ENCODE measurements around the gene CAPZB.
A peak's percentile ranks its signal among the peaks of the same experiment; 100 is the strongest.

Gene CAPZB

DNA sequence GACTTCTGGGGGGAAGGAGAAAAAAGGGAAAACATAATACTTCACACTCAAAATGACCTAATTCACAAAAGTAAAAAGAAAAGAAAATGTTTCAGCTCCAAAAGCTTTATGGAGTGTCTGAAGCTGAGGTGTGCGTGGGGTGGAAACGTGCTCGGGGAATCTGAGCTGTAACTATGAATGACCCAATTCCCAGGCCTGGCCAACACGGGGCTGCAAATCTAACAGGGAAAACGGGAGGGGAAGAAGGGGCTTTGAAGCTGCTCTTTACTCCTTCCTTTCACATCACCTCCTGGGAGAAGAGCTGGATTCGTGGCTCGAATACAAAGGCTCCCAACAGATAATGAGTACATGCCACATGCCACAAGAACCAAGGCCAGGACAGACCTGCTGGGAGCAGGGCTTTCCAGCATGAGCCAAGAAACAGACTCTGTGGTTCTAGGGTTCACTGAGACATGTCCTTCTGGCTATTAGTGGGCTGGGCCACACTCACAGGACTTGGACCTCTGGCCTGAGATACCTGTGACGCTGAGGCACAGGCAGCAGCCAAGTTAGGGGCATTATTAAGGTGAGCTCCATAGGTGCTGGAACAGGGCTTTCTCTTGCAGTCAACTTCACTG is 121.7 kb downstream of the CAPZB start:
- no peak for DNase-seq

DNA sequence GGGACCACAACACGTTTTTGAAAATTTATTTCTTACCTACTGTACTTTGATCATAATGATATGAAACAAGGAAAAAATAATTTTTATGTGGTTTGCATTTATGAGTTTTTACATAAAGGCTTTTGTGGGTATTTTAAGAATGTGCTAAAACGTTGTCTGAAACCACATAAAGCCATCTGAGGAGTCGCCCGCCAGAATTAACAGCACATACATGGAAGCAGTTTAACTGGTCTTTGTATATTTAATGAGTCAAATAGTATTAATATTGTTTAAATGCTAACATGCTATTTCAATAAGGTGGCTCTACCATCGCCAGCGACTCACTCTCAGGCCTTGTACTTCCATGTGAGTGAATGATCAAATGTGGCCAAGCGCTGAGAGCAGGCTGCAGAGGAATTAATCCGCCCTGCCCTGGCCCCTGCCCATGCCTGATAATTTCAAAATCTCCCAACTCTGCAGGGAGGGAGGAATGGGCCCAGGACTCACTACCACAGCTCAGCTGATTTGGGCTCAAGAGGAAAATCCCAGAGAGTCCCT is 123.7 kb downstream of the CAPZB start:
- DNase-seq: no peak

DNA sequence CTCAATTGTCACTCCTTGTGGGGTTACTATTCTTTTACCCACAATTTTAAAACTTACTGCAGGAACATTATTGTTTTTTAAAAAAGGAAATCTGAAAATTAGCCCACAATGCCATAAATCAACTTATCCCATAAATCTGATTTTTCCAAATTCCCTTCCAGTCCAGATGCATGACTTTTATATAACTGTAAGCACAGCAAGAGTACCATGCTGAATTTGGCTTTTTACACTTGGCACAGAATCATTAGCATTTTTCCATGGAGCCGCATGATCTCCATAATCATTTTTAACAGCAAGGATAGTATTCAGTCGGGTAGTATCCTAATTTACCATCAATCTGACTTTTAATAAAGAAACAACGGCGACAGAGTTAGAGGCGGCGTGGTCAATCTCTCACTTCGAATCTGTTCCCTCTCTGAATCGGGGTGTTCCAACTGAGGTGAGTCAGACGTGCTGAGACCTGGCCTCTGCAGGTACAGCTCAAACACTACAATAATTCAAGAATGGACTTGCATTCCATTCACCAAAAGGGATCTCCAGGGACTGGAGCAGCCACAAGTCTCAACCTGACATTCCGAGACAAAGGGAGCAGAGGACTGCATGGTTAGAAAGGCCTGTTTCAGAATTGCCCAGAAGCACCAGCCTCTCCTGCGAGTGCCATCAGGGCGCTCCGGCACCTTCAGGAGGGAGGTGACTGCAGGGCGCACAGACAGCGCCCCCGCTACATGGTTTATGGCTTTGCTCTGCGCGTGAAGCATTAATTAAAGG is 124.3 kb downstream of the CAPZB start:
- DNase-seq: no peak

DNA sequence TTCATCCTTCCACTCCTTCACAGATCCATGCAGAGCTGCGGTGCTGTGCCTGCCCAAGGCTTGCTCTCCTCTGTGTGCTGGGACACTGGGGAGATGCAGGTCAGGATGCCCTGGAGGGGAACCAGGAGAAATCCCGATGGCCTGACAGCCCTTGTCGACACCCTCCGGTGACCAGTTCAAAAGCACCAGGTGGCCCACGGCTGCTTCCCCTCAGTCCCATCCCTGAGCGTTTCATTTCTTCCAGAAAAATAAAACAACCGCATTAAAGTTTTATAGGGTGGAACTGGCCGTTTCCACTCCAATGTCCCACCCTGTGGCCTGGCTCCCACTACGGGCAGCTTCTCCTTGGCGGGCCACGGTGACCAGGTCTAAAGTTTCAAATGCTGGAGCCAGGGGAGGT is 124.9 kb downstream of the CAPZB start:
- no peak for DNase-seq

DNA sequence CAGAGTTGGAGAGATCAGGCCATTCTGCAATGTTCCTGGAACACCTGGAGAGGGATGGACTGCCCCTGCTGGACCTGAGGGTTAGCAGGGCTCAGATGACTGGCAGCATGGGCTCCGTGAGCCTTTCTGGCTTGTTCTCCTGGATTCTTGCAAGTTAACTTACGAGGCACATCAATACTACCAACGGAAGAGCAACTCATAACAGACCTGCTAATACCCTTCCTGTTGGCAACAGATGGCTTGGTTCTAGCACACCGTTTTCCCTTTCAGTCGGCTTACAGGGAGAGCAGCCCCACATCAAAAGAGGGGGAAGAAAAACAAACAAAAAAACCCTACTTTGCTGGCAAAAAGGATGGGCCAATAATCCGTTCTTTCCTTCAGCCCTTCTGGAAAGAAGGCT is 125.3 kb downstream of the CAPZB start:
- peak; percentile 65 for DNase-seq

DNA sequence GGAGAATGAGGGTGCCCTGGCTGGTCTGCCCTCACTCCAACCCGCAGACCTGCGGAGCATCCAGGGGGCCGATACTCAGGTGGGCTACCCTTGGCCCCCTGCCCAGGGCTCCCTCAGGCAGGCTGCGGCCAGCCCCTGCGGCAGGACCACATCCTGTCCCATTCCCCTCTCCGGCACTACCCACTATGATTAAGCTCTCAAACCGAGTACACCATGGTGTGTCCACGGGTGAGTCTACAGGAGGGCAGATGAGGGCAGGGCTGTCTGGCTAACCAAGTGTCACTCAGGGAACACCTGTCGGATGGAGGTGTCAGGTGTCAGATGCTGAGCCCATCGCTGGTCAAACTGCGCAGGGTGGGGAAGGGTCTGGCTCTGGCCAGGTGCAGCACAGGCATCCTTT is 126.0 kb downstream of the CAPZB start:
- no peak for DNase-seq

DNA sequence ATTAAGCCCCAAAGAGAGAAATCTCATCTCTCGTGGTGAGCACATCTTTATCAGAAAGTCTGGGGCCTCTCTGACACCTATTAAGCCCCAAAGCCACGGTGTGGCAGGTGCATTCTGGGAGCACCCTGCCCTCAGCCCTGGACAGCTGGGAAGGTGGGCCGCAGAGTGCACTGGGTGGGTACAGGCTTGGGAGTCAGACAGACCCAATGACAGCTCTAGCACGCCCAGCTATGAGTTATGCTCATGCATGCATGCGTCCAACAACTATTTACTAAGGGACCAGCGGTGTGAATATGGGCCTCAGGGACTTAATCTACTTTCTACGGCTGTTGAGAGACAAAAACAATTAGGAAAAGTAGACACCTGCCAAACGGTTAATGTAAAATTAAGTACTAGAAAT is 126.6 kb downstream of the CAPZB start:
- no peak for DNase-seq

DNA sequence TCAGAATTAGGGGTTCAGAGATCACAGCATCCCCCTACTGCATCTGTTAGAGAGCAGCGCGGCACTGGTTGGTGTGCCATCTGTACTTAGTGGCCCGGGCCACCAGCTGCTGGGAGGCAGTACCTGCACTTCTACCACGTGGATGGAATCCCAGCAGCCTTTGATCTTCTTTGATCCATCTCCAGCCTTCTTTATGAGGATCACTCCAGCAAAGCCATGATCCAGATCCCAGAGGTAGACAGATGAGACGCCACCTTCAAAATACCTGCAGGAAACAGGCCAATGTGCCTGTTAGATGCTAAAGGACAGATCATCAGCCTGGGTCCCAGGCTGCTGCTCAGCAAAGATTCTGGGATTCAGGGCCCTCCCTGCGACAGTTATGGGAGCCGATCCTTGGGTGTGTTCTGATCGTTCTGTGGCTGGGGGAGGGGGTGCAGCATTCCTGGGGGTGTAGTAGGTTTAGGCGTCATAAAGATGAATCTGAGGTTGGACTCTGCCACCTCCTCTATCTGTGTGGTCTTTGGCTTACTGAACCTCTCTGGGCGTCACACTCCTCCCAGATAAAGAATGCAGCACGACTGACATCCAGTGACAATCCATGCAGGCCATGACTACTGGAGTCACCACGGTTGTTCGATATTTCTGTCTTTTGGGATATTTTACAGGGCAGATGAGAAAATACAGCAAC is 127.9 kb downstream of the CAPZB start:
- no peak for DNase-seq

DNA sequence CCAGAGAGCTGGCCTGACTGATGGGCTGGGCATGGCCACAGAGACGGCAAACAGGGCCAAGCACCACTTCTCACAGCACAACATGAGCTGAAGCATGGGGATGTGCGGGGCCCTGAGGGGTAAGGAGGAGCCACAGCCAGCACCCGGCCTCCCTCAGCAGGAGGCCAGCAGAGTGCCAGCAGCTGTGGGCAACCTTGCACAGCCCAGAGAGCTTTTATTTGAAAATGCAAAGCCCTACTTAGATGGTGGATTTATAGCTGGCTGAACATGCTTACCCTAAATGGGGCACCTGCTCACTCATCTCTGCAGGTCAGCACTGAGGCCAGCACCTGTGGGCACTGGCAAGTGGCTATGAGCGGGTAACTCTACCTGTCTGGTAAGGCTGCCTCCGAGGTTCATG is 129.1 kb downstream of the CAPZB start:
- no peak for DNase-seq

DNA sequence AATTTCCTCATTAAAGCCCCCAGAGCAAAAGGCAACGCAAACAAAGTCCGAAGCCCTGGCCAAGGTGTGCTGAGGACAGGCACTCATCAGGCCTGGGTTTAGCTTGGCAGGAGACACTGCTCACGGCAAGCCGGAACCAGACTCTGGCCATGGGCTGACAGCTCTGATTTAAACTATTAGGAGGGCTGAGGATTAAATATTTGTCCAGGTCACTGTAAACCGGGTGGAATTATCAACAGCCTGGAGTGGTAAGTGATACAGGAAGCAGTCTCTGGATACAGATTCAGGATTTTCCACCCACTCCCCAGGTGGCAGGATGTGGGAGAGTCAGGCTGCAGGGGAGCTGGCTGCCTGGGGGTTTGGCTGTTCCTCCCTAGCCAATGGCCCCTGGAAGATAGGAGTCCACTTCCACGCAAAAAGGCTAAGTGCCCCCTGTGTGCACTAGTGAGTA is 130.8 kb downstream of the CAPZB start:
- no peak for DNase-seq

DNA sequence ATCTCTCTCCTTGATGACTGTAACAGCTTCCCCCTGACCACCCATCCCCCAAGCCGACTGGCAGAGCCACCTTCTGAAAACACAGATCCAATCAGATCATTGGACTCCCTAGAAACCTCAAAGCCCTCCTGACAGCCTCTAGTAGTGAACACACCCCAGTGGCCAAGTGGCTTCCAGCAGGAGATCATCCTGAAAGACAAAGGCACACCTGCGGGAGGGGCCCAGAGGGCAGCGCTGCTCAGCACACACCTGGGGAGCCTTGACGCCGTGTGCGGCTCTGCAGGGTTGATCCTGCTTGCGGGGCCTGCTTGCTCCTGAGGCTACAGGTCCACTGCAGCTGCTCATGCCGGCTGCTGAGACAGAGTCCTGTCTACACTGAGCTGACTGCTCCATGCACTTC is 131.7 kb downstream of the CAPZB start:
- DNase-seq: no peak

DNA sequence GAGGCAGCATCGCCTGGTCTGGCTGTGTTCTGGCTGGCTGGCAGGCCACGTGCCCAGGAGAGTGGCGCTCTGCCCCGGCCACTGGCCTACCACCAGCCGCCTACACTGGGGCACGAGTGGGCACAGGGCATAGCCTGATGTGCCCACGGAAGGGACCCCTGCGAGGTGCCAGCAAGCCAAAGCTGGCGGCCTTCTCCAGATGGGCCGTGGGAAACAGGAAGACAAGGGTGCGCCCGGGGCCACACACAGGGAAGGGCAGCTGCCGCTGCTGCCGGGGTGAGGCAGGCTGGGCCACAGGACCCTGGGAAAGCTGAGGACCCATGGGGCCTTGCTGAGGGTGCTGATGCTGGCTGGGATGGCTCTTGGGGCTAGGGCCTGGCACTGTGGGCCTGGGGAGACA is 132.5 kb downstream of the CAPZB start:
- DNase-seq: no peak

DNA sequence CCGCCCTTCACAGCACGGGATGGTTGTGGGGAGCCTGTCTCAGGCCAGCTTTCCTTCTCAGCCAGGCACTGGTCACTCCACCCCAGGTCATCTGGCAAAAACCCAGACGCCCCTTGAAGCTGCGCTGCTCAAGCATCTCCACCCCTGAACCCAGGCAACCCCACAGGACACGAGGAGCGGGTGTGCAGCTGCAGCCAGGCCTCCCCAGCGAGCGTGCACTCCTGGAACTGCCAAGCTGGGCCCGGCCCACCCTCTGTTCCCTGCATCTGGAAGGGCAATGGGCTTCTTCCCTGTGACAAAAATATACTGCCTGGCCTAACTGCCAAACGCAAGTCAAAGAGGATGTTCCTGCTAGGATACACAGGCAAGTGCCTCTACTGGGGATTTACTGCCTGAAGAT is 133.5 kb downstream of the CAPZB start:
- DNase-seq: no peak

DNA sequence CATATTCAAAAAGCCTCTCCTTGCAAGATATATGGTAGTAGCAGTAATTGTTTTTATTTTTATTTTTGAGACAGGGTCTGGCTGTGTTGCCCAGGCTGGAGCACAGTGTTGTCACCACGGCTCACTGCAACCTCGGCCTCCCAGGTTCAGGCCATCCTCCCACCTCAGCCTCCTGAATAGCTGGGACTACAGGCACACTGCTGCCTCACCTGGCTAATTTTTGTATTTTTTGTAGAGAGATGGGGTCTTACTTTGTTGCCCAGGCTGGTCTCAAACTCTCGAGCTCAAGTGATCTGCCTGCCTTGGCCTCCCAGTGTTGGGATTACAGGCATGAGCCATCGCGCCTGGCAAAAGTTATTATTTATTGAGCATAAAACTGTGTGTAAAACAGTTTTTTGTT is 134.8 kb downstream of the CAPZB start:
- DNase-seq: no peak

DNA sequence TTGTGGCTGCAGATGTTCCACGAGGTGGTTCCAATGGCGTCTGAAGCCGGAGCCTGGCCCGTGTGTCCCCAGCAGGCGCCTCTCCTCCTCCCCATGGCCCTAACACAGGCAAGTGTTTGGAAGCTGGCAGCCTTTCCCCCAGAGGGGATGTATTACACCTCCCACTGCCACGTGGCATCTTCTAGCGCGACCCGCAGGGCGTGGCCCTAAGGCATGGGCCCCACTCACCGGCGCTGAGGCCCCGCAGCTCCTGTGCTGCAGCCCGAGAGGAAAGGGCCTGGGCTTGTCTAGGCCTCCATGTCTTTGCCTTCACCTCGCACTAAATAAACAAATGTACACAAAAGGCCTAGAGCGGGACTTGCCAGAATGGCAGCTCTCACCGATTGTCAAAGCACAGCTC is 135.3 kb downstream of the CAPZB start:
- no peak for DNase-seq

DNA sequence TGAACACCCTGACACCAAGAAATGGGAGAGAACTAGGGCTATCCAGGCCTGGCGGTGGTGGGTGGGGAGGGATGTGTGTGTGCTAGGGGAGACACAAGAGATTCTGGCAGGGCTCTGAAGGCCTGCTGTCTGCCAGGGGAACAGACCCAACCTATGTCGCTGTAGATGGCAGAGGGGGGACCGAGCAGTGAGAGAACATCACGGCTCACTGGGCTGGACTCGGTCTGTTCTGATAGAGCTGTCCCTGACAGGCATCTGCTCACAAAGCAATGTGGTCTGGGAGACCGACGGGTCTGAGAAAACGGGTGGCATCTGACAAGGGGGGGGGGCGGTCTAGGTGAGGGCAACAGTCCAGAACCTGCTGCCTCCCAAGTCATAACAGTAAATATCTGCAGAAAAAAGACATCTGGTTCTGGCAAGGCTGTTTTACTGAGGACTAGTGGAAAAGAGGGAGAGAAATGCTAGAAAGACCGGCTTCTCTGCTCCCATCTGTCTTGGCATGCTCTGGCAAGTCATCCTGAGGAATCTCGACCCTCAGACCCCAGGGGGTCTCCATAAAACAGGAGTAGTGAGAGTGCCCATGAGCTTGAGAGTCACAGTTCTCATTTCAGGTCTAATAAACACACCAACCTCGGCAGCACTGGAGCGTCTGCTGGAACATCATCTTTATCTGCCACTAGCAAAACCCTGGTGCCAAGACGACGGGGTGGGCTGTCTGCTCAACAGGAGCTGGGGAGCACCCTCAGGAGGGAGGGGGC is 136.7 kb downstream of the CAPZB start:
- no peak for DNase-seq

DNA sequence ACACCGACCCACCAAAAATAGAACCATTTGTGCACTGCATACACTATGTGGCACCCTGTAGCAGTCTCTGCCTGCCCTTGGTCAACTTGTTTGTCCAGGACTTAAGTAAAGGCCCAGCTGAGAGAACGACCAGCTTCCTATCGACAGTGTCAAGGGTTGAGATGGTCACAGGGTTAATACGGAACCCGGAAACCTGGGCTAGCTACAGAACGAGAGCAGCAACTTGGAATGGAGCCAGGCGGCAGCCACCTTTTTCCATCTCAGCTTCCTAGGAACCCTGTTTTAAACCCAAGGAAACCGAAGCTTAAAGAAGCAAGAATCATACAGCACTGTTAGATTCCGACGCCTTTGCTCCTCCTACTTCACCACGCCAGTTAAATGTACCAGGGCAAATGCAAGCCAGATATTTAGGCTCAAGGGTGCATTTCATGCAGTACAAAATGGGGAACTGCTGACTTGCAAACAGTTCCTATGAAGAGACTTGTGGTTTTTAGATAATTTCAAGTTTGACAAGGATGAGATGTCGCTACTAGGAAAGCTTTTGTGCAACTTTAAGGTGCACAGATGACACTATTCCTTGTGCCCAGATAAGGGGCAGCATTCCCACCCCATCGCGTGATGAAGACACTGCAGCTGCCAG is 137.7 kb downstream of the CAPZB start:
- DNase-seq: no peak

DNA sequence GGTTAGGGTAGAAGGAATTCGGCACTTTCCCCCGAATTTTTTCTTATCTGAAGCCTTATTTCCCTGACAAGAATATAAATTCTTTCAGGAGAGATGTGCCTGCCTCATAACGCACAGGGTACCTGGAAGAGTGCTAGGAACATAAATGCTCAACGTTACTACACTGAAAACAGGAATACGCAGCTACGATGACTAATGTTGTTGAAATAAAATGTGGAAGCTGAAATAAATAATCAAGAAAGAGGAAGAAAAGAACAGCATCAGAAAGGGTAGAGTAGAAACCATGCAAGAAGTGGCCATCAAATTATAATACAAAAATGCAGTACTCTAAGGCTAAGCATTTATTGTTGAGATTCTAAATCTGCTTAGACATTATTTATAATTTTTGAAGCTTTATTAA is 139.3 kb downstream of the CAPZB start:
- DNase-seq: no peak

DNA sequence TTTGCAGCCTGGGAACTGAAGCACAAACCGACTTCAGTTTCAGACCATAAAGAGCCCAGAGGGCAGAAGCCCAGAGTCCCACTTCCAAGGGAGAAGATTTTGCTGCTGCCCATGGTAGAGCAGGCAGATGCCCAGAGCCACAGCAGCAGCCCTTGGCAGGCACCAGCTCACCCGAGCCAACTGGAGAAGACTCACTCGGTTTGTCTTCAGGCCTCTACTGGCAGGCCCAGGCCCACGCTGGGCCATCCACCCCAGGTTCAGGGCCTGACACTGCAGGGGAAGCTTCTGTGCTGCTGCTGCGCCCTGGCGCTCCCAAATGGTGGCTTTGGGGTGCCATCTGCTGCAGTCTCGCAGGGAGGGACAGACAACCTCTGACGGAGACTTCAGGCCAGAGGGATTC is 139.9 kb downstream of the CAPZB start:
- DNase-seq: no peak

DNA sequence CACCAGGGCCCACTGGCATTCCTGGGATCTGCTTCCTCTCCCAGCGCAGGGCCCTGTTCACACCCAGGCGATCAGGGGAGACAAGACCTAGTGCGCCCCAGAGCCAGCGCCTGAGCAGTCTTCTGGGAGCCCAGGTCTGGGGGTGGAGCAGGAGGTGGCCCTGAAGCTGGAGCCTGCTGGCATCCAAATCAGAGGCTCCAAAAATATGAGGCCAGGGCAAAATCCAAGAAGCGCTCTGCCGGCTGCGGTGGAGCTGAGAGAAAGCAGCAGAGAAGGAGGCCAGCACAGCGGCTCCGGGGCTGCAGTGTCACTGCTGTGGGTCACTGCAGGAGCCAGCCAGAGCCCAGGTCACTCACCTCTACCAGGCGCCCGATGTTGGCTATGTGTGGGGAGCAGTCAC is 140.5 kb downstream of the CAPZB start:
- DNase-seq: no peak

DNA sequence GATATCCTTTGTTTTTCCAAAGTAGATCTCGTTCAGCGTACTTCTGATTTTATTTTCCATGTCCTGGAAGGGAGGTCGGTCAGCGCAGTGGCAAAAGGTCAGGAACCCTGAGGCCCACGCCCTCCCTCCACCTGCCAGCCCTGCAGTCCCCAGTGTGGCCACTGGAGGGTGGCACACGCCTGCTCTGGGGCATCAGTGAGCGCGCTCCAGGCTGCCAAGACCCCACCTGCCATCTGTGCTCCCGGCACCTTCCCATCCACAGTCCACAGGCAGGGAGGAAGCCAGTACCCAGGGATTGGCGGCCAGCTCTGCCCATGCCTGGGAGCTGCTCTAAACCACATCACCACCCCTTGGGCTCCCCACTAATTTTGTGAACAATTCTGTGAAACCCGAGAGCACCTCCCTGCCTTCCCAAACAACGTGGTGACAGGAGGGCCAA is 140.9 kb downstream of the CAPZB start:
- DNase-seq: peak; percentile 52

DNA sequence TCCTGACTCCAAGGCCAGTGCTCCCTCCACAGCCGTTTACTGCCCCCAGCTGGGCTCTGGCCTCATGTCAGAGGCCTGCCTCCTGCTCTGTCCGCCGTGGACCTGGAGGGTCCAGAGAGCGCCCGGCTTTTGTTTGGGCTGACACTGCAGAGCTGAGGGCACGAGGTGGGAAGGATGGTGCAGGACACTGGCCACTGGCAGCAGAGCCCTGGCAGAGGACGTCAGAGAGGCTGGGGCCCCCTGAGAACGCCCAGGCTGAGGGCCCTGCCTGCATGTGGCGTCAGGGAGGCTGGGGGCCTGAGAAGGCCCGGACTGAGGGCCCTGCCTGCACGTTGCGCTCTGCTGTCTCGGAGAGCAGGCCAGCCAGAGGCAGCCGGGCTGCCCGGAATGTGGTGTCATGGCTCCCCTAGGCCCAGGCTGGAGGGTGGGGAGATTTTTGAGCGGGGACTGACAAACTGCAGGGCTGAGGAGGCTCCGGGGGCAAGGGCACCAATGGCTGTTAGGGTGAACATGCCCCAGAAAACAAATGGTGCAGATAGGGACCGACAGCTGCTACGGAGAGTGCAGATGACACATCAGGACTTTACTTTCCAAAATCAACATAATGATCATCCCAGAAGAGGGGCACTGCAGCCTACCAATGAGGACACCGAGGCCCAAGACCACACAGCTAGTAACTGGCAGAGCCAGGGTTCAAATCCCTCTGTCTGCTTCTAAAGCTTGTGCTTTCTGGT is 141.6 kb downstream of the CAPZB start:
- DNase-seq: no peak

Measured in activated CD4-positive, alpha-beta T cell treated with anti-CD3 and anti-CD28 coated beads, Interleukin-10, Interleukin-2, amounts not matched to agents 100 ng/mL and 50 ng/mL, durations not matched to agents 16 hours and 8 hours (primary cell).